Measurements from ENCODE around the gene CRLF3. TPM values are rescaled to one million over a fixed set of nuclear protein-coding genes. Genes with fewer than 3 reads are reported as not detected.

The CRLF3 gene
- polyA plus RNA-seq, 3 donors: 41.0 to 92.8 (median 88.5) TPM

- Histone ChIP-seq H3K27ac (ENCODE audit: low read depth in 1 of 2, low read length in 2 of 2) (peak overlapping the region in 1 of 2 donors; percentile 75), H3K9ac (ENCODE audit: insufficient read depth, low read length, poor library complexity, severe bottlenecking) (peak overlapping the region; percentile 80), H3K4me3 (replicated peaks in 1 of 3; ENCODE audit: low read depth in 2 of 3, low read length in 3 of 3) (peak overlapping the region; percentile 63 to 94 (median 94)), H3K4me1 (ENCODE audit: control insufficient read depth in 1 of 2, insufficient read depth in 2 of 2, low read length in 2 of 2) (peaks cover 15 to 23% of the 10 kb centered on the region in 2 donors), H2AFZ (ENCODE audit: insufficient read depth, low read depth, low read length, poor library complexity, severe bottlenecking) (peak overlapping the region; percentile 100), H3K27me3 (ENCODE audit: control insufficient read depth in 2 of 2, insufficient read depth in 2 of 2, low read length in 2 of 2) (no peaks in the 10 kb centered on the region), H3K79me2 (ENCODE audit: insufficient read depth, low read length) (peaks cover 43% of the 10 kb centered on the region), H4K20me1 (ENCODE audit: insufficient read depth, low read length) (no peaks in the 10 kb centered on the region), H3K9me3 (replicated peaks in 1 of 2; ENCODE audit: control insufficient read depth in 1 of 2, insufficient read depth in 1 of 2, low read length in 2 of 2) (no peaks in the 10 kb centered on the region), H3K36me3 (replicated peaks in 1 of 2; ENCODE audit: control insufficient read depth in 1 of 2, insufficient read depth in 2 of 2, low read length in 2 of 2) (peaks cover 0 to 3% of the 10 kb centered on the region in 2 donors), H3K4me2 (replicated peaks; ENCODE audit: extremely low read depth, low read length, poor library complexity, severe bottlenecking) (peak overlapping the region; percentile 83)
- Mint-ChIP-seq H3K9me3 (peaks cover 0 to 2% (median 0%) of the 10 kb centered on the region in 7 donors), H3K4me1 (peaks cover 18% of the 10 kb centered on the region), H3K4me3 (peak overlapping the region; percentile 98 to 99), H3K27me3 (ENCODE audit: low read depth in 3 of 3) (peaks cover 0 to 2% (median 0%) of the 10 kb centered on the region in 3 donors), H3K27ac (peak overlapping the region in 5 of 7 donors; percentile 84 to 96 (median 86)), H3K36me3 (no peaks in the 10 kb centered on the region)
- no peak for DNase-seq
- intact Hi-C loops (cut with micrococcal nuclease): no loop called here
- WGBS (ENCODE audit: insufficient coverage): 0% methylated on average over 9 of the region's 13 CpGs
- no peak for TF ChIP-seq CTCF (IDR thresholded peaks at IDR 0.05)
Measured at GRCh38 chr17:30831257-30831656, 6.8 kb upstream of the CRLF3 start.

GRCh38 chr17:30829022-30829421 is 4.5 kb upstream of the CRLF3 start:
- peak overlapping the region in 1 of 7 donors; percentile 50 for H3K27ac Mint-ChIP-seq
- WGBS (ENCODE audit: insufficient coverage): 80% methylated on average over 1 of the region's 5 CpGs
- no peak overlapping the region for H3K4me3 Mint-ChIP-seq
- peaks cover 0 to 2% of the 10 kb centered on the region in 2 donors for H3K36me3 Mint-ChIP-seq
- DNase-seq: no peak
- TF ChIP-seq CTCF (IDR thresholded peaks at IDR 0.05): no peak
- no peak overlapping the region for H3K4me3 ChIP-seq (replicated peaks in 1 of 3; ENCODE audit: low read depth in 2 of 3, low read length in 3 of 3)
- H3K4me1 Mint-ChIP-seq: peaks cover 22% of the 10 kb centered on the region
- H3K27ac ChIP-seq (ENCODE audit: low read depth in 1 of 2, low read length in 2 of 2): no peak overlapping the region
- no peak overlapping the region for H3K4me2 ChIP-seq (replicated peaks; ENCODE audit: extremely low read depth, low read length, poor library complexity, severe bottlenecking)
- no peaks in the 10 kb centered on the region for H4K20me1 ChIP-seq (ENCODE audit: insufficient read depth, low read length)
- intact Hi-C loops (cut with micrococcal nuclease): loop anchor here in 1 of 2 donors (10.0 kb wide), 1 partner anchor 476 kb away; no protein-coding TSS in a partner anchor
- no peaks in the 10 kb centered on the region for H3K27me3 ChIP-seq (ENCODE audit: control insufficient read depth in 2 of 2, insufficient read depth in 2 of 2, low read length in 2 of 2)
- H3K9me3 Mint-ChIP-seq: peaks cover 0 to 2% (median 0%) of the 10 kb centered on the region in 7 donors
- H3K27me3 Mint-ChIP-seq (ENCODE audit: low read depth in 3 of 3): peaks cover 0 to 3% (median 0%) of the 10 kb centered on the region in 3 donors
- H3K79me2 ChIP-seq (ENCODE audit: insufficient read depth, low read length): peaks cover 33% of the 10 kb centered on the region
- no peaks in the 10 kb centered on the region for H3K9me3 ChIP-seq (replicated peaks in 1 of 2; ENCODE audit: control insufficient read depth in 1 of 2, insufficient read depth in 1 of 2, low read length in 2 of 2)
- no peak overlapping the region for H3K9ac ChIP-seq (ENCODE audit: insufficient read depth, low read length, poor library complexity, severe bottlenecking)
- H3K4me1 ChIP-seq (ENCODE audit: control insufficient read depth in 1 of 2, insufficient read depth in 2 of 2, low read length in 2 of 2): peaks cover 26 to 35% of the 10 kb centered on the region in 2 donors
- no peaks in the 10 kb centered on the region for H3K36me3 ChIP-seq (replicated peaks in 1 of 2; ENCODE audit: control insufficient read depth in 1 of 2, insufficient read depth in 2 of 2, low read length in 2 of 2)
- no peak overlapping the region for H2AFZ ChIP-seq (ENCODE audit: insufficient read depth, low read depth, low read length, poor library complexity, severe bottlenecking)

All from CD14-positive monocyte (primary cell).